Fibroblast of mammary gland (primary cell): Measurements from ENCODE around the gene SEC62.

Experiments used
- DNase-seq: peaks from one replicate; pipeline ENCODE4 v3.0.0-alpha.2; 2010; ENCODE audit warnings: low read depth
- H3K4me3 ChIP-seq: 2 replicates; pipeline ENCODE4 v1.5.1; 2011; ENCODE audit warnings: low read depth, mild to moderate bottlenecking, low read length, moderate library complexity; ENCODE audit not compliant: control insufficient read depth
- TF ChIP-seq, protein P1 (sequence below): conservative IDR thresholded peaks from 2 replicates; pipeline ENCODE4 v1.5.1; 2011; ENCODE audit warnings: low read depth, low read length, inconsistent platforms; ENCODE audit not compliant: control insufficient read depth, insufficient read depth

SEC62 gene

DNA sequence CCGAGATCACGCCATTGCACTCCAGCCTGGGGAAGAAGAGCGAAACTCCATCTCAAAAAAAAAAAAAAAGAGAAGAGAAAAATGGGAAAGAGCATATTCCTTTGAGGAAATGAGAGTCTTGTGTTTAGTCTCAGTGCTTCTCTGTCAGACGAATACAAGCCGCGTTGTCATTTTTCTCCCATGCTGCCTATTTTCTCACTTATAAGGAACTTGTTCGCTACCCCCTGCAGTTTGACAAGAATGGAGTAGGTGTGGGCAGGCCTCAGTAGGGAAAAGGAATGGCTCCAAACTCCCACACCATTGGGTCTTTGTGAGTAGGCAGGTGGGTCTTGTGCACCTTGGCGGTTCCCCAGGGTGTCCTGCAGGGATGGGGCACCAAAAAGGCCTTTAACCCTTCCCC is 77.7 kb downstream of the SEC62 start:
- no peak overlapping the region for H3K4me3 ChIP-seq

DNA sequence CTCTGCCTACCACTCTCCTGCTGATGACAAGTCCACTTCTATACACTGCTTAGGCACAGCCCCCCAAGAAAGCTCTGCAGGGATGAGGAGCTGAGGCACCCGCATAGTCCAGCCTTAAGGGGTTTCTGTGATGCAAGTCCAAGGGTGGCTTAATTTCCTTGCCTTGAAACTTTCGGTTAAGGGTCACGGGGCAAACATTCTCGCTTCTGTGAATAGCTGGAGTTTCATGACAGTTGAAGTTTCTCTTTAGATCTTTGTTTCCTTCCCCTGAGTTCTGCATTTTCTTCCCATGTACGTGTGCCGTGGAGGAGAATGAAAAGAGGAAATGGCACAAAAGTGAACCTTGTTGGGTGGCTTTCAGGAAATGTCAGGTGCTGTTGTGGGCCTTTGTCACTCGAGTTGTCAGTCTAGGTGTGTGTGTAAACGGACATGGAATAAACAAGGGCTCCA is 78.2 kb downstream of the SEC62 start:
- TF ChIP-seq, protein P1, sequence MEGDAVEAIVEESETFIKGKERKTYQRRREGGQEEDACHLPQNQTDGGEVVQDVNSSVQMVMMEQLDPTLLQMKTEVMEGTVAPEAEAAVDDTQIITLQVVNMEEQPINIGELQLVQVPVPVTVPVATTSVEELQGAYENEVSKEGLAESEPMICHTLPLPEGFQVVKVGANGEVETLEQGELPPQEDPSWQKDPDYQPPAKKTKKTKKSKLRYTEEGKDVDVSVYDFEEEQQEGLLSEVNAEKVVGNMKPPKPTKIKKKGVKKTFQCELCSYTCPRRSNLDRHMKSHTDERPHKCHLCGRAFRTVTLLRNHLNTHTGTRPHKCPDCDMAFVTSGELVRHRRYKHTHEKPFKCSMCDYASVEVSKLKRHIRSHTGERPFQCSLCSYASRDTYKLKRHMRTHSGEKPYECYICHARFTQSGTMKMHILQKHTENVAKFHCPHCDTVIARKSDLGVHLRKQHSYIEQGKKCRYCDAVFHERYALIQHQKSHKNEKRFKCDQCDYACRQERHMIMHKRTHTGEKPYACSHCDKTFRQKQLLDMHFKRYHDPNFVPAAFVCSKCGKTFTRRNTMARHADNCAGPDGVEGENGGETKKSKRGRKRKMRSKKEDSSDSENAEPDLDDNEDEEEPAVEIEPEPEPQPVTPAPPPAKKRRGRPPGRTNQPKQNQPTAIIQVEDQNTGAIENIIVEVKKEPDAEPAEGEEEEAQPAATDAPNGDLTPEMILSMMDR = no peak
- no peak overlapping the region for H3K4me3 ChIP-seq
- DNase-seq = no peak

More for the DNA sequence above, 77.7 kb downstream of the SEC62 start:
- no peak for DNase-seq
- TF ChIP-seq, protein P1 = no peak

DNA sequence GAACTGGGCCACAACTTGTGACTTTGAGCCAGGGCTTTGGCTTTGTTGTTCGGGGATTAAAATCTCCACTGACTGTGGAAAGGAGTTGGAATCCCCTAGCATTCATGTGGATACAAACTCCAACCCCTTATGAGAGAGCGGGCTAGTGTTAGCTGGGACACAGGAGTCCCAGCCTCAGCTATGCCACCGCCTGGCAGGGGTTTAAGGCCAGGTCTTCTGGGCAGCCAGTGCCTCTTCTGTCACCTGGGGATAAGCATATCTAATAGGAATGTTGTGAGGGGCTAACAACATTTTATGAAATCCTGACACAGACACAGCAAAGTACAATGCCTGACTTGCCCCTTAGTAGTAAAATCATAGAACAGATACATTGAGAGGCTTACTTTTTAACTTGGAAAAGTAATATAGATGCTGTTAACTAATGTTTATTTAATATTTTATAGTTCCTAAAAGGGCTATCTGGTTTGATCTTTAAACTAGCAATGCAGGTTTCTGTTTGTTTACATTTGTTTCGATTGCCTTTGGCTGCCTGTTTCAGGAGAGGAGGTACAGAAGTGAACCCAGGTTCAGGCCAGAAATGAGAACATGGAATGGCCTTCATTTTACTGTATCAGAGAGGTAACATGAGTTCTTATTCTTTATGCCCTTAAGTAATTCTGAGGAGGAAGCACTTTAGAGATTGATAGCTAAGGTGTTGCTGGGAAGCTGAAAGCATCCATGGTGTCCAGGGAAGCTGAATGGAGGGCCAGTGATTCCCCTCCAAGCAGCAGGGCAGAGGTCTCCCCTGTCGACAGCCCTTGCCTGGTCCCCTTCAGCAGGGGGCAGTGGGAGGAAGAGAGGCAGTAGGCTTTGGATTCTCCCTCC is 79.9 kb downstream of the SEC62 start:
- TF ChIP-seq, protein P1 = no peak
- no peak overlapping the region for H3K4me3 ChIP-seq
- no peak for DNase-seq

DNA sequence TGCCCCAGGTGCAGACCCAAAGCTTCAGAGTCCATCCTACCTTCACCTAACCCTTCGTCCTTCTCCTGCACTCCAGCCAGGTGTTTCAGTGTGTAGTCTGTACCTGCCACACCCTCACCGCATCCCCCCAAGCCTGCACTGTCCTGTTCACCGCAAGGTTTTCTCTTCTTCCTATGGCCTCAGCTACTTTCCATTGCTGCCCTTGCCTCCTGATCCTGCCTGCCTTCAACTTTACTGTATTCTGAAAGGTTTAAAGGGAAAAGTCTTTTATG is 80.5 kb downstream of the SEC62 start:
- TF ChIP-seq, protein P1 = no peak
- no peak for DNase-seq
- H3K4me3 ChIP-seq = no peak overlapping the region
